H9 (cell line): ENCODE measurements around the gene AQP2. TPM values are rescaled to one million over a fixed set of nuclear protein-coding genes. Genes with fewer than 3 reads are reported as not detected.

ENCODE experiments used
- DNase-seq: peaks from one replicate; pipeline ENCODE4 v3.0.0-alpha.2; 2017
- H2AFZ ChIP-seq: one replicate; pipeline ENCODE4 v1.6.1; 2013; ENCODE audit warnings: mild to moderate bottlenecking, low read length, control low read depth, moderate library complexity
- H2AK5ac ChIP-seq: 2 replicates; pipeline ENCODE4 v1.6.1; 2013; ENCODE audit warnings: low read length, control low read depth, mixed read lengths; ENCODE audit not compliant: insufficient read length
- H2BK120ac ChIP-seq: one replicate; pipeline ENCODE4 v1.6.1; 2013; ENCODE audit warnings: low read depth, mild to moderate bottlenecking, low read length, control low read depth, inconsistent platforms; ENCODE audit not compliant: poor library complexity, severe bottlenecking
- H2BK12ac ChIP-seq: 2 replicates; pipeline ENCODE4 v1.6.1; 2013; ENCODE audit warnings: low read length, control low read depth, mixed read lengths, low read depth; ENCODE audit not compliant: insufficient read length
- H2BK15ac ChIP-seq: 2 replicates; pipeline ENCODE4 v1.6.1; 2013; ENCODE audit warnings: low read depth, low read length, control low read depth
- H2BK20ac ChIP-seq: one replicate; pipeline ENCODE4 v1.6.1; 2013; ENCODE audit warnings: low read depth, mild to moderate bottlenecking, low read length, control low read depth, inconsistent platforms; ENCODE audit not compliant: poor library complexity, severe bottlenecking
- H2BK5ac ChIP-seq: 2 replicates; pipeline ENCODE4 v1.6.1; 2013; ENCODE audit warnings: low read length, control low read depth, mixed read lengths; ENCODE audit not compliant: insufficient read length
- H3K14ac ChIP-seq: 2 replicates; pipeline ENCODE4 v1.6.1; 2013; ENCODE audit warnings: low read length, control low read depth; ENCODE audit not compliant: insufficient read depth
- H3K18ac ChIP-seq: 2 replicates; pipeline ENCODE4 v1.6.1; 2013; ENCODE audit warnings: low read depth, mild to moderate bottlenecking, mixed read lengths, low read length, control low read depth; ENCODE audit not compliant: insufficient read length
- H3K23ac ChIP-seq: 2 replicates; pipeline ENCODE4 v1.6.1; 2013; ENCODE audit warnings: low read length, control low read depth, mixed read lengths, low read depth; ENCODE audit not compliant: insufficient read length
- H3K23me2 ChIP-seq: 2 replicates; pipeline ENCODE4 v1.6.1; 2013; ENCODE audit warnings: low read depth, mild to moderate bottlenecking, mixed read lengths, low read length, control low read depth; ENCODE audit not compliant: insufficient read length, poor library complexity, severe bottlenecking
- H3K27ac ChIP-seq: 2 replicates; pipeline ENCODE4 v1.5.1; 2013; ENCODE audit warnings: low read length, control low read depth, mixed read lengths, low read depth; ENCODE audit not compliant: insufficient read length
- H3K27me3 ChIP-seq: 2 replicates; pipeline ENCODE4 v1.6.1; 2013; ENCODE audit warnings: low read length, control low read depth, inconsistent platforms; ENCODE audit not compliant: insufficient read depth
- H3K4ac ChIP-seq: 2 replicates; pipeline ENCODE4 v1.6.1; 2013; ENCODE audit warnings: low read depth, mild to moderate bottlenecking, control low read depth, inconsistent platforms, low read length, moderate library complexity
- H3K4me1 ChIP-seq: 2 replicates; pipeline ENCODE4 v1.6.1; 2013; ENCODE audit warnings: low read length, control low read depth, inconsistent platforms; ENCODE audit not compliant: insufficient read depth
- H3K4me2 ChIP-seq: 2 replicates; pipeline ENCODE4 v1.6.1; 2013; ENCODE audit warnings: low read length, control low read depth, mixed read lengths; ENCODE audit not compliant: insufficient read length, insufficient read depth
- H3K56ac ChIP-seq: 2 replicates; pipeline ENCODE4 v1.6.1; 2013; ENCODE audit warnings: low read depth, mild to moderate bottlenecking, mixed read lengths, low read length, control low read depth; ENCODE audit not compliant: insufficient read length
- H3K79me1 ChIP-seq: 2 replicates; pipeline ENCODE4 v1.6.1; 2013; ENCODE audit warnings: low read depth, mild to moderate bottlenecking, moderate library complexity, low read length, control low read depth, inconsistent platforms; ENCODE audit not compliant: insufficient read depth, poor library complexity, severe bottlenecking
- H3K79me2 ChIP-seq: 2 replicates; pipeline ENCODE4 v1.6.1; 2013; ENCODE audit warnings: low read length, control low read depth, inconsistent platforms; ENCODE audit not compliant: insufficient read depth
- H3K9ac ChIP-seq: 2 replicates; pipeline ENCODE4 v1.6.1; 2013; ENCODE audit warnings: low read length, control low read depth, mixed read lengths; ENCODE audit not compliant: insufficient read length; ENCODE audit errors: extremely low read depth
- H3K9me3 ChIP-seq: one replicate; pipeline ENCODE4 v1.6.1; 2013; ENCODE audit warnings: low read depth, low read length, inconsistent platforms; ENCODE audit not compliant: control insufficient read depth
- H3T11ph ChIP-seq: one replicate; pipeline ENCODE4 v1.6.1; 2013; ENCODE audit warnings: mild to moderate bottlenecking, low read length, control low read depth, inconsistent platforms
- H4K20me1 ChIP-seq: one replicate; pipeline ENCODE4 v1.6.1; 2013; ENCODE audit not compliant: control insufficient read depth, insufficient read length, insufficient read depth
- H4K5ac ChIP-seq: 2 replicates; pipeline ENCODE4 v1.6.1; 2013; ENCODE audit warnings: low read depth, mild to moderate bottlenecking, mixed read lengths, low read length, control low read depth; ENCODE audit not compliant: insufficient read length
- H4K8ac ChIP-seq: replicated peaks from 2 replicates; pipeline ENCODE4 v1.6.1; 2013; ENCODE audit warnings: low read length, control low read depth, mixed read lengths, low read depth; ENCODE audit not compliant: insufficient read length
- H4K91ac ChIP-seq: 2 replicates; pipeline ENCODE4 v1.6.1; 2013; ENCODE audit warnings: low read depth, mild to moderate bottlenecking, moderate library complexity, mixed read lengths, low read length, control low read depth; ENCODE audit not compliant: insufficient read length
- H3K27ac Mint-ChIP-seq, 3 experiments: 2 replicates in 2 of 3; 3 replicates in 1 of 3; pipeline ENCODE4 v1.8.0; 2020 to 2021; ENCODE audit warnings: mixed read lengths in 3 of 3, mild to moderate bottlenecking in 1 of 3, moderate library complexity in 1 of 3
- H3K27me3 Mint-ChIP-seq: 2 replicates; pipeline ENCODE4 v1.8.0; 2021; ENCODE audit warnings: low read depth, mild to moderate bottlenecking, moderate library complexity, mixed read lengths
- H3K36me3 Mint-ChIP-seq, 3 experiments: 2 replicates in 2 of 3; 3 replicates in 1 of 3; pipeline ENCODE4 v1.8.0; 2020 to 2021; ENCODE audit warnings: low read depth in 3 of 3, mixed read lengths in 3 of 3; ENCODE audit not compliant: insufficient read depth in 1 of 3
- H3K4me1 Mint-ChIP-seq, 2 experiments: 2 replicates each; pipeline ENCODE4 v1.8.0; 2020; ENCODE audit warnings: mixed read lengths in 2 of 2
- H3K4me3 Mint-ChIP-seq, 2 experiments: 2 replicates in 1 of 2; 3 replicates in 1 of 2; pipeline ENCODE4 v1.8.0; 2020 to 2021; ENCODE audit warnings: mild to moderate bottlenecking in 2 of 2, mixed read lengths in 2 of 2, moderate library complexity in 1 of 2
- H3K9me3 Mint-ChIP-seq, 2 experiments: 2 replicates in 1 of 2; 3 replicates in 1 of 2; pipeline ENCODE4 v1.8.0; 2020; ENCODE audit warnings: mild to moderate bottlenecking in 2 of 2, mixed read lengths in 2 of 2, moderate library complexity in 1 of 2
- CTCF ChIP-seq: fragments of 200-600 bp; sonication (generic); conservative IDR thresholded peaks from 3 replicates; pipeline ENCODE4 v1.8.0; 2021; ENCODE audit warnings: antibody characterized with exemption, mild to moderate bottlenecking
- WGBS: extraction: QIAGEN DNeasy Blood & Tissue Kit; methylation state at CpG from one replicate; pipeline ENCODE4 v1.1.7; 2013; ENCODE audit warnings: missing lambda C conversion rate, low lambda C conversion rate, mixed read lengths; ENCODE audit not compliant: insufficient read length; ENCODE audit errors: extremely low coverage; 5-methylcytosine and 5-hydroxymethylcytosine counted together
- total RNA-seq: library from RNA; stranded (reverse); gene quantifications from 2 replicates; pipeline ENCODE4 v1.2.1, GENCODE V29; 2021

AQP2 gene
- total RNA-seq, 1 experiment from 2014 or later = not detected

GRCh38 chr12:49936925-49937324 lies 13.6 kb upstream of the AQP2 start:
- Histone ChIP-seq H3K23me2 (no peaks in the 10 kb centered on the region), H3K4me1 (no peaks in the 10 kb centered on the region), H2BK20ac (no peak overlapping the region), H2AFZ (no peak overlapping the region), H4K20me1 (no peaks in the 10 kb centered on the region), H2BK120ac (no peak overlapping the region), H3K79me2 (no peaks in the 10 kb centered on the region), H3K27me3 (no peaks in the 10 kb centered on the region), H3T11ph (no peak overlapping the region), H3K23ac (no peak overlapping the region), H3K14ac (no peak overlapping the region), H4K91ac (no peak overlapping the region), H3K18ac (no peak overlapping the region), H3K56ac (no peak overlapping the region), H3K9ac (no peak overlapping the region), H3K79me1 (no peaks in the 10 kb centered on the region), H3K9me3 (no peaks in the 10 kb centered on the region), H4K8ac (no peak overlapping the region), H2BK12ac (no peak overlapping the region), H4K5ac (no peak overlapping the region), H3K4me2 (no peak overlapping the region), H2BK15ac (no peak overlapping the region), H2AK5ac (no peak overlapping the region), H2BK5ac (no peak overlapping the region), H3K4ac (no peak overlapping the region), H3K27ac (no peak overlapping the region)
- H3K9me3 Mint-ChIP-seq = no peaks in the 10 kb centered on the region
- no peak overlapping the region for H3K27ac Mint-ChIP-seq
- peaks cover 6 to 11% of the 10 kb centered on the region in 2 experiments for H3K4me1 Mint-ChIP-seq
- WGBS = no CpG with 5 or more reads among the region's 3 CpGs
- no peaks in the 10 kb centered on the region; the same call in 1 of the 2 replicates for H3K27me3 Mint-ChIP-seq
- H3K4me3 Mint-ChIP-seq = no peak overlapping the region
- DNase-seq = no peak
- H3K36me3 Mint-ChIP-seq = no peaks in the 10 kb centered on the region; a peak in 1 of 7 replicates
- TF ChIP-seq CTCF = no peak
